ENCODE results near the gene PAGE4. TPM values are rescaled to one million over a fixed set of nuclear protein-coding genes. Genes with fewer than 3 reads are reported as not detected.

The PAGE4 gene
- total and polyA plus RNA-seq, 2 of the 13 experiments (the other 11 are each of a cell fraction or from before 2014, with no cell fraction given), result 1.1 TPM; not detected in 1

- TF ChIP-seq TIGD3 (CRISPR knock-in tag; IDR thresholded peaks at IDR 0.05; ENCODE audit: borderline replicate concordance) (no peak), ZNF770 (CRISPR knock-in tag; IDR thresholded peaks at IDR 0.05) (0 out of 2 replicates have a peak, but pooled peaks have one; percentile 17), ATF3 (CRISPR knock-in tag; IDR thresholded peaks at IDR 0.05) (no peak), ZNF3 (CRISPR knock-in tag; IDR thresholded peaks at IDR 0.05) (no peak), SP4 (CRISPR knock-in tag; IDR thresholded peaks at IDR 0.05) (peak; percentile 49; the same call in 1 of the 2 replicates), NCOR1 (IDR thresholded peaks at IDR 0.05; ENCODE audit: borderline replicate concordance, low read length) (peak; percentile 65; the same call in 1 of the 2 replicates), ZNF563 (CRISPR knock-in tag; IDR thresholded peaks at IDR 0.05) (no peak), HOXD1 (CRISPR knock-in tag; IDR thresholded peaks at IDR 0.05) (no peak), ZNF513 (CRISPR knock-in tag; conservative IDR thresholded peaks at IDR 0.05) (no peak), PAXIP1 (CRISPR knock-in tag; conservative IDR thresholded peaks at IDR 0.05) (peak; percentile 48), PATZ1 (CRISPR knock-in tag; IDR thresholded peaks at IDR 0.05) (peak; percentile 98), TAF1 (CRISPR knock-in tag; IDR thresholded peaks at IDR 0.05) (peak; percentile 39), CC2D1A (CRISPR knock-in tag; IDR thresholded peaks at IDR 0.05) (no peak), RAD21 (CRISPR knock-in tag; IDR thresholded peaks at IDR 0.05) (peak; percentile 18; the same call in 1 of the 2 replicates), DR1 (CRISPR knock-in tag; IDR thresholded peaks at IDR 0.05) (peak; percentile 39; the same call in 1 of the 2 replicates)
Measured at GRCh38 chrX:49878834-49879655, 49.9 kb downstream of the PAGE4 start, which contains the start of gene USP27X (continued).
